ENCODE data around the gene ZNF43.
"Not testable (repeated sequence)": the region's sequence is repeated elsewhere in the genome, so short reads cannot be mapped to it uniquely, and the experiment has no call there.

ZNF43 gene

DNA sequence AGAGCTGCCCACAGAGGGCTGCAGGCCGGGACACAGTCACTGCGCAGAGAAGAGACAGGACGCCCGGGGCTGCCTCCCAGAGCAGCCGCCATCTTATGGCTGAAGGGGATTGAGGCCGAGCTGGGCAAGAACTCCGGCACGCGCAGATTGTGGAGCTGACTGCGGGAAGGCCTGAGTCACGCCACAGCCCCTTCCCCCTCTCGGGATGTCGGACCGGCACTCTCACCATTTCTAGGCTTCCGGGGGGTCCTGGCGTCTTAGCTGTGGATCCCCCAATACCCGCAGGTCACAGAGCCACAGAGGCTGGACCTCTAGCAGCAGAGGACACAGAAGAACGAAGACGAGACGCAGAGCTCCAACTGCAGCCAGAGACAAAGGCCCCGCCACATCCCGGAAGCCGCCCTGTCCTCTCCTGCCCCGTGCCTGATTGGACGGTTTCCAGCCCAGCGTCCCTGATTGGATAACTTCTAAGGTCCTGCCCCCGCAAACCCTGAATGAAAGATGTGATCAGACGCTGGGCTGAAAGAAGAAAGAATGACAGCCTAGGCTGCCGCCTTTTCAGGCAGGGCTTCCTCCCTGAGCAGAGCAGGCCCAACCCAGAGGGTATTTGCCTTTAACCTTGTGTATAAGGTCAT, at the start of gene ZNF43:
Gene ZNF43 (minus strand): TSS at position 373 of the 635 bp plus-strand sequence. CDS start 144 bp downstream, at position 229.
- DNase-seq = peak; percentile 93

- not testable (repeated sequence) for DNase-seq
Measured at GRCh38 chr19:21885516-21885915, 49.5 kb upstream of the ZNF43 start.

DNA sequence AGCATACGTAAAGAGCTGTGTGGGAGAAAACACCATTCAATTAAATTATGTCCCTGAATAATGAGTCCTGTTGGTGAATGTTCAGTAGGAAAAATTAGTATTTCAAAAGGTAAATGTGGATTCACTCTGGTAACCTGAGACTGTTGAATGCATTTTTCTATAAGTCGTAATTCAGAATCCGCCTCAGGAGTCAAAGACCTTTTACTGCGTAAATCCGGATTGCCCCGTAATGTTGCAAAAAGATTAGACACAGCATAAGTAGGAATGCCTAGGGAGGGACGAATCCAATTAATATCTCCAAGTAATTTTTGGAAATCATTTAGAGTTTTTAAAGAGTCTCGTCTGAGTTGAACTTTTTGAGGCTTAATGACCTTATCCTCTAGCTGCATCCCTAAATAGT, 48.8 kb upstream of the ZNF43 start:
- not testable (repeated sequence) for DNase-seq

GRCh38 chr19:21883516-21883915, 47.5 kb upstream of the ZNF43 start:
- DNase-seq = no peak

GRCh38 chr19:21880761-21881160, 44.8 kb upstream of the ZNF43 start:
- not testable (repeated sequence) for DNase-seq

DNA sequence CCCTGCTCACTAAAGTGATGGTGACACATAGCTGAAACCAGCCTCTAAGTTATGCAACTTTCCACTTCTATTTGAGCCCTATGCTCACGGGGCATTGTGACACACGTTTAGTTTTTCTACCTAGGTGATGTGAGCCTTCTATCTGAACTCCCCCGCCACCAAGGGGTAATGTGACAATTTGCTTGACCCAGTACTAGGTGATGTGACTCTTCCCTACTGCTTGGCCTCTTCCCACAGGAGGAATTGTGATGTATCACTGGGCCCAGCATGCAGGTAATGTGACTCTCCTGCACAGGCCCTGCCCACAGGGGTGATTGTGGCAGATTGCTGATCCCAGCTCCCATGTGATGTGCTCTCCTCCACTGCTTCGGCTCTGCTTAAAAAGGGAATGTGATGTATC, 42.7 kb upstream of the ZNF43 start:
- DNase-seq = no peak

- no peak for DNase-seq
Measured at GRCh38 chr19:21877976-21878375, 42.0 kb upstream of the ZNF43 start.

DNA sequence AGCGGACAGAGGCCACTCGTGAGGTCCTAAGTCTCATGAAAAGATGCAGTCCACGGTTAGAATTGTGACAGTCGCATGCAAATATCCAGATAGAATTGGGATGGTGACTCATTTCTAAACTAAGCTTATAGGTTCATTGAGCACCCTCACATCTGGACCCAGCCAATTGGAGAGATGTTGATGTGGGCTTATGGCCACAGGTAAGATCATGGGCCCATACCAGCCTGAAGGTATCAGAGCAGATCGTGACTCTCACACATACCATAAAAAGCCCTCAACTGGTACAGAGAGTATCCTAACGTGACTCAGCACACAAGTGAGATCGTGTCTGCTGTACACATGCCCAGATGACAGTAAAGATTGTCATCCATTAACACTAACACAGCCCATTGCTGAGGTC, 40.6 kb upstream of the ZNF43 start:
- DNase-seq = not testable (repeated sequence)

DNA sequence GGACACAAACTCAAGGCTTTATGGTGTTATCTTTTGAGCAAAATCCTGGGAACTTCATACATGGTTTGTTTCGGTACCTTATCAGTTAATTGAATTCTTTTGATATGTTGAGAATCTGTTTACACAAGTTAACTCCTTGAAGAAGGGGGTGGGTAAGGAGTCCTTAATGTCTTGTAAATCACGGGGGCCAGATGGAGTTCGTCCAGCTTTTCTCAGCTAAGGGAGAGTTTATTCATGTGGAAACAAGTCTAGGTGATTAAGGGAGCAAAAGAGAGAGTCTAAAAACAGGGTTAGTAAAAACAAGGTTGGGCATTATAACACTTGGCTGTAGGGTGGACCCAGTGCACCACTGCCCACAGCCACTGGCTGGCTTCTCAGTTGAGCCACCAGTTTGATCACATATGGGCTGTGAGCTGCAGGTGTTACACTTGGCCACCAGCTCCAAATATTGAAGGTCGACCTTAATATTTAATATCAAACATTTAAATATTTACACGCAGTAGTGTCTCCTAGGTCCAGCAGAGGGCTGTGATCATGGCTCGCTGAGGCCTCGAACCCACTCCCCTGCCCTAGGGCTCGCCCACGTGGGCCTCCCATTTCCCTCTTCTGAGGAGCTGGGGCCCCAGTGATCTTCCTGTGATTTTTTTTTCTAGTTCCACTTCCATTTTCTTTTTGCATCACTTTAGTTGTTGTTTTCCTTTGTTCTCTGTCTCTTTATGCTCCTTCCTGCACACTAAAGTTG, 21.0 kb upstream of the ZNF43 start:
- no peak for DNase-seq

DNA sequence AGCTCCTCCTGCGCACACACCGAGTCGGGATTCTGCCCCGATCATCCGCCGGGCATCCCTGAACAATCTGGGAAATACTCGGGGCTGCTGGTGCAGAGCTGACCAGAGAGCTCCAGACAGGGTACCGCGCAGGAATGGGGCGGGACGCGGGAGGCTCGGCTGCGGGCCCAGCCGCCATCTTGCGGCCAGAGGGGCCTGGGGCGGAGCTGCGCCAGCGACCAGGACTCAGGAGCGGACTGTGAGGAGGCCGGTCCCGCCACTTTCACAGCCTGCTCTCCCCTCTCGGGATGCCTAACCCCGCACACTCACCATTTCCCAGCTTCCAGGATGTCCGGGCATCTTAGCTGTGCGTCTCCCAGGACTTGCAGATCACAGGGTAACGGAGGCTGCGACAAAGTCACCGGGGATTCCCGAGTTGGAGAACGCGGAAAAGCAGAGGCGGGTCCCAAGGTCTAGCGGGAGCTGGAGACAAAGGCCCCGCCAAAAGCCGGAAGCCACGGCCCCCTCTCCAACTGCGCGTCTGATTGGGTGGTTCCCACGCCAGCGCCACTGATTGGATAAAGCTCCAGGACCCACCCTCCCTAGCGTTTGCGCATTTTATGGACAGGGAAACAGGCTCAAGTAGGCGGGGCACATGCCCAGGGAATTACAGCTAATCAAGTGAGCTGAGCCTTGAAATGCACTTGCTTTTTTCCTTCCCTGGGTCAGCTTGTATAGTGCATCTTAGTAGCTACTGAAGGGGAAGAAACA, 15.8 kb upstream of the ZNF43 start:
- peak; percentile 87 for DNase-seq

- DNase-seq = no peak
Measured at GRCh38 chr19:21850656-21851255, 14.8 kb upstream of the ZNF43 start.

GRCh38 chr19:21848706-21849105, 12.7 kb upstream of the ZNF43 start:
- no peak for DNase-seq

DNA sequence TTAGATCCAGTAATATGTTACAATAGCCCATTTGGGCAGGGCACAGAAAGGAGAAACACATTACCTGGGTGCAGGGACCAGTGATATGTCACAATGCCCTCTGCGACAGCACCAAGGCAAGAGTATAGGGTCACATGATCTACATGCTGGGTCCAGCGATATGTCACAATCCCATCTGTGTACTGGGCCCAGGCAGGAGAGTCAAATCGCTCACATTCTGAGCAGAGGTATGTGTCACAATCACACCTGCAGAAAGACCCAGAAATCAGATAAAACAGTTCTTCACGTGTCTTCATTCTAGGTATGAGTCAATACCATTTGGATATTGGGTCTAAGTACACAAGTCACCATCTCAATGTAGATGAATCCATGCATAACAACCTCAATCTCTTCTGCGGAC, 7.1 kb upstream of the ZNF43 start:
- no peak for DNase-seq

GRCh38 chr19:21841488-21842097, 5.6 kb upstream of the ZNF43 start:
- DNase-seq = no peak

- no peak for DNase-seq
Measured at GRCh38 chr19:21841081-21841480, 5.1 kb upstream of the ZNF43 start.

GRCh38 chr19:21839976-21840375, 4.0 kb upstream of the ZNF43 start:
- DNase-seq = no peak

GRCh38 chr19:21838646-21839045, 2.7 kb upstream of the ZNF43 start:
- no peak for DNase-seq

GRCh38 chr19:21835429-21835809, 563 bp downstream of the ZNF43 start:
- no peak for DNase-seq

- no peak for DNase-seq
Measured at GRCh38 chr19:21833733-21834132, 2.2 kb downstream of the ZNF43 start.

DNA sequence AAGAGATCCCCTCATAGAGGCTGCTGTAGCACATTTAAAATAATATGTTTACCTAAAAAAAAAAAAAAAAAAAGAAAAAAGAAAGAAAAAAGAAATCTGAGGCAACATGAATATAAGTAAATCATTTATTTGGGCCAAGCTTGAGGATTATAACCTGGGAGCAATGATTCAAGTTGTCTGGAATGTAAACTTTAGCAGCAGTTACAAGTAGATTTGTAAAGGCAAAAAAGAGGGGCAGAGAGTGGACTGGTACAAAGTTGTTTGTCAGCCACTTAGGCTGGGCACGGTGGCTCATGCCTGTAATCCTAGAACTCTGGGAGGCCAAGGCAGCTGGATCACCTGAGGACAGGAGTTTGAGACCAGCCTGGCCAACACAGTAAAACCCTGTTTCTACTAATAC, 11.3 kb downstream of the ZNF43 start:
- DNase-seq = no peak

DNA sequence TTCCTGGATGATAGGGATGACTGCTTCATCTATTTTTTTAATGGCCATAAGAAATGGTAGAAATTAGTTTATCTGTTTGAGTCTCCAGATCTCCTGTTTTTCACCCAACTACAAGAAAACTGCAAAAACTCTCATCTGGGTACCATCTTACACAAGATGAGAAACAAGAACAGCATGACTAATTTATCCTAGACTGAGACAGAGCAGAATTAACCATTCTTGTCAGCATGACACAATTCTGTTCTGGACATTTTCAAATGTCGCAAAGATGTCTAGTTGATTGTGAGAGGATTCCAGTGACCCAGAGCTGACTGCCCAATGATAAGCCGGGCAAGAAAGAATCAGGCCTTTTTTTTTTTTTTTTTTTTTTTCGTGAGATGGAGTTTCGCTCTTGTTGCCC, 12.8 kb downstream of the ZNF43 start:
- DNase-seq = no peak

GRCh38 chr19:21812448-21812847, 23.5 kb downstream of the ZNF43 start:
- no peak for DNase-seq

DNA sequence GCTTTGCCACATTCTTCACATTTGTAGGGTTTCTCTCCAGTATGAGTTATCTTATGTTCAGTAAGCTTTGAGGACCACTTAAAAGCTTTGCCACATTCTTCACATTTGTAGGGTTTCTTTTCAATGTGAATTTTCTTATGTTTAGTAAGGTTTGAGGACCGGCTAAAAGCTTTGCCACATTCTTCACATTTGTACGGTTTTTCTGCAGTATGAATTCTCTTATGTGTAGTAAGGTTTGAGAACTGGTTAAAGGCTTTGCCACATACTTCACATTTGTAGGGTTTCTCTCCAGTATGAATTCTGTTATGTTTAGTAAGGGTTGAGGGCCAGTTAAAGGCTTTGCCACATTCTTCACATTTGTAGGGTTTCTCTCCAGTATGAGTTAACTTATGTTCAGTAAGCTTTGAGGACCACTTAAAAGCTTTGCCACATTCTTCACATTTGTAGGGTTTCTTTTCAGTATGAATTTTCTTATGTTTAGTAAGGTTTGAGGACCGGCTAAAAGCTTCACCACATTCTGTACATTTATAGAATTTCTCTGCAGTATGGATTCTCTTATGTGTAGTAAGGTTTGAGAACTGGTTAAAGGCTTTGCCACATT, 27.5 kb downstream of the ZNF43 start:
- not testable (repeated sequence) for DNase-seq
